ENCODE results near the gene VPS51.

The VPS51 gene

GRCh38 chr11:65077451-65077850, 18.6 kb upstream of the VPS51 start:
- no peak for DNase-seq

- peak; percentile 77 for DNase-seq
These were observed 17.9 kb upstream of the VPS51 start for GRCh38 chr11:65078151-65078550.

GRCh38 chr11:65078786-65079342, 17.1 kb upstream of the VPS51 start:
- no peak for DNase-seq

- no peak for DNase-seq
These were observed 12.7 kb upstream of the VPS51 start for GRCh38 chr11:65083134-65083833.

GRCh38 chr11:65083834-65084597, 12.0 kb upstream of the VPS51 start, which contains the start of the genes CDCA5 and ZFPL1:
CDCA5 (minus strand) TSS chr11:65084040; CDS start chr11:65083978, 62 bp downstream.
ZFPL1 (plus strand) TSS chr11:65084222; CDS start chr11:65084699, 477 bp downstream.
- peak; percentile 98 for DNase-seq

- DNase-seq = no peak
These were observed 11.2 kb upstream of the VPS51 start for GRCh38 chr11:65084598-65085375.

- DNase-seq = no peak
These were observed 10.6 kb upstream of the VPS51 start for GRCh38 chr11:65085446-65085845.

- no peak for DNase-seq
These were observed 9.2 kb upstream of the VPS51 start for GRCh38 chr11:65086809-65087208.

- DNase-seq = no peak
These were observed 8.8 kb upstream of the VPS51 start for GRCh38 chr11:65087216-65087615.

- no peak for DNase-seq
These were observed 8.2 kb upstream of the VPS51 start for GRCh38 chr11:65087827-65088226.

GRCh38 chr11:65089621-65090020, 6.4 kb upstream of the VPS51 start:
- DNase-seq = no peak

GRCh38 chr11:65090628-65091027, 5.4 kb upstream of the VPS51 start:
- no peak for DNase-seq

GRCh38 chr11:65095427-65095826, 587 bp upstream of the VPS51 start:
- DNase-seq = no peak

GRCh38 chr11:65096926-65097325, 912 bp downstream of the VPS51 start:
- no peak for DNase-seq

- no peak for DNase-seq
These were observed 4.8 kb downstream of the VPS51 start for GRCh38 chr11:65100674-65101350.

- no peak for DNase-seq
These were observed 6.4 kb downstream of the VPS51 start for GRCh38 chr11:65102142-65103095.

- DNase-seq = no peak
These were observed 7.5 kb downstream of the VPS51 start for GRCh38 chr11:65103476-65103875.

GRCh38 chr11:65104628-65105027, 8.6 kb downstream of the VPS51 start:
- DNase-seq = no peak

GRCh38 chr11:65107078-65107477, 11.1 kb downstream of the VPS51 start:
- no peak for DNase-seq

GRCh38 chr11:65107751-65108468, 11.9 kb downstream of the VPS51 start:
- DNase-seq = no peak

Data from DMS53 (cell line).